H1 (cell line): ENCODE results near the gene BAD. TPM values are rescaled to one million over a fixed set of nuclear protein-coding genes. Genes with fewer than 3 reads are reported as not detected.

ENCODE experiments used
- BCL11A ChIP-seq, 2 experiments: IDR thresholded peaks; one replicate each; pipeline ENCODE4 v1.6.1; 2011; ENCODE audit warnings: low read depth in 2 of 2, low read length in 2 of 2, mild to moderate bottlenecking in 2 of 2
- CBX8 ChIP-seq: fragments of 300-800, 300-1000 bp; sonication (generic); IDR thresholded peaks from 2 replicates; pipeline ENCODE4 v1.7.1; 2016; ENCODE audit warnings: low read depth, low read length, borderline replicate concordance
- CHD7 ChIP-seq: fragments of 300-600 bp; sonication (generic); IDR thresholded peaks from 2 replicates; pipeline ENCODE4 v1.7.1; 2012; ENCODE audit warnings: low read length, moderate library complexity, mild to moderate bottlenecking, inconsistent platforms; ENCODE audit not compliant: insufficient replicate concordance
- CTCF ChIP-seq, 3 experiments: IDR thresholded peaks; 1 replicate in 2 of 3; 2 replicates in 1 of 3; pipeline versions ENCODE4 v1.5.1 to v1.6.1; 2011; ENCODE audit warnings: low read length in 3 of 3, mild to moderate bottlenecking in 3 of 3, inconsistent platforms in 2 of 3, low read depth in 1 of 3, moderate library complexity in 1 of 3; ENCODE audit not compliant: insufficient read depth in 1 of 3; ENCODE audit errors: control extremely low read depth in 1 of 3
- HDAC2 ChIP-seq, 2 experiments: fragments of 300-600 bp in 1 of 2; sonication (generic) in 1 of 2; IDR thresholded peaks; 2 replicates each; pipeline ENCODE4 v1.6.1; 2011 to 2012; ENCODE audit warnings: low read depth in 2 of 2, low read length in 2 of 2, mild to moderate bottlenecking in 2 of 2, moderate library complexity in 2 of 2, borderline replicate concordance in 1 of 2, inconsistent platforms in 1 of 2
- TBP ChIP-seq: IDR thresholded peaks from 2 replicates; pipeline ENCODE4 v1.6.1; 2011; ENCODE audit warnings: low read depth, low read length, improper control_type of control experiment
- polyA plus RNA-seq, 7 experiments: library from polyadenylated mRNA; depleted of rRNA in 3 of 7; stranded (reverse) in 5 of 7; unstranded in 2 of 7; fragments of >200 nt in 5 of 7; fragments of 200-250 nt in 2 of 7; gene quantifications; 1 replicate in 5 of 7; 2 replicates in 1 of 7; 4 replicates in 1 of 7; pipeline versions ENCODE4 v1.2.1 to v1.2.3, GENCODE V29; 2011 to 2013; ENCODE audit warnings: missing spikeins in 2 of 7, mixed read lengths in 2 of 7
- total RNA-seq: library from RNA; stranded (reverse); fragmentation: NEBNext Ultra II Directional; extraction: Animal tissue kit (Norgen Biotek cat#: 25700); gene quantifications from 2 replicates; pipeline ENCODE4 v1.2.1, GENCODE V29; 2021

The BAD gene
- total and polyA plus RNA-seq, 2 of the 8 experiments (the other 6 are each of a cell fraction or from before 2014, with no cell fraction given): 23.1 to 33.7 TPM

GRCh38 chr11:64316672-64317324 lies 32.3 kb upstream of the BAD start (continued):
- TF ChIP-seq CHD7: no peak
- TF ChIP-seq HDAC2 (IDR thresholded peaks at IDR 0.05; ENCODE audit: borderline replicate concordance in 1 of 2, low read depth in 2 of 2, low read length in 2 of 2): no peak; a peak in 1 of 4 replicates
- peak in 2 of 3 experiments; percentile 32 to 33; a peak in 3 of 4 replicates for TF ChIP-seq CTCF (IDR thresholded peaks at IDR 0.05; ENCODE audit: control extremely low read depth in 1 of 3, insufficient read depth in 1 of 3, low read depth in 1 of 3, low read length in 3 of 3)
- TF ChIP-seq BCL11A (IDR thresholded peaks at IDR 0.05; ENCODE audit: low read depth in 2 of 2, low read length in 2 of 2): no peak
- no peak for TF ChIP-seq CBX8
- no peak for TF ChIP-seq TBP
